GM21619 (cell line): ENCODE measurements around the gene RNF214.

Source experiments
- ATAC-seq: cut with Tn5 transposase; IDR thresholded peaks from one replicate; pipeline ENCODE4 v1.9.1; 2021; ENCODE audit not compliant: unreplicated experiment

The RNF214 gene

DNA sequence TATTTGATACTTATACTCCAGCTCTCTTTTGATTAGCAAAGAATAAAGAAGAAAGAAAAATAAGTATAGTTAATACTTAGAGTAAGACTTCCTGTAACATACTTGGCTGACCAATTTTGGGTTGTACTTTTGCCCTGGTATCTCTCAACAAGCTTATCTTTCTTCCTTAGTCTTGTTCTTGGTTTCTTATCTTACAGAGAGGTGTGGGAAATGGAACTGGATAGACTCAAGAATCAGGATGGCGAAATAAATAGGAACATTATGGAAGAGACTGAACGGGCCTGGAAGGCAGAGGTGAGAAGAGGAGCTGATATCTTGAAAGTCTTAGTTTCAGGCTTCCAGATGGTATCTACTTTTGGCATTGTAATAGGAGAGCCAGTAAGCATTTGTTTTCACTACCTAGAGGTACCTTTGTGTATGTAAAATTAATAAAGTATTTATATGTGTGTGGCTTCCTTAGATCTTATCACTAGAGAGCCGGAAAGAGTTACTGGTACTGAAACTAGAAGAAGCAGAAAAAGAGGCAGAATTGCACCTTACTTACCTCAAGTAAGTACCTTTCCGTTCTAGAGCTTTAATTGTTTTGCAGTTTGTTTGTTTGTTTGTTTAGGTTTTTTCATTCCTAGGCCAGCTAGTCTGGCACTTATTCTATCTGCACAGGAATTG lies 47.4 kb downstream of the RNF214 start:
- no peak for ATAC-seq

GRCh38 chr11:117281159-117281558 lies 48.7 kb downstream of the RNF214 start:
- no peak for ATAC-seq

GRCh38 chr11:117281869-117282268 lies 49.4 kb downstream of the RNF214 start:
- no peak for ATAC-seq

DNA sequence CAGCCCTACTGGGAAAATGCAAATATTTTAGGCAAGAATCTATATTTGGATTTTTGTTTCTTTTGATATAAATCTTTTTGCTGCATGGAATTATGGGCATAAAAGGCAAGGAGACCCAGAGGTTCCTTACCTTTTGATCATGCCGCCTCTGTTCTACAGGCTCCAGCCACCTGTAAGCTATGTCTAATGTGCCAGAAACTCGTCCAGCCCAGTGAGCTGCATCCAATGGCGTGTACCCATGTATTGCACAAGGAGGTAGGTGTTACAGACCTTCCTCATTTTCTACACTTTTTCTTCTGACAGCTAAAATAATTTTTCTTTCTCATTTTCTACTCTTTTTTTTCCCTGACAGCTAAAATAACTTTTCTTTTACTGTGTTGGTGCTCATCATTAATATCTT lies 50.5 kb downstream of the RNF214 start:
- ATAC-seq: no peak

- ATAC-seq: no peak
Observed at GRCh38 chr11:117284053-117284452, 51.6 kb downstream of the RNF214 start.

GRCh38 chr11:117286588-117286987 lies 54.1 kb downstream of the RNF214 start:
- ATAC-seq: no peak

- no peak for ATAC-seq
Observed at GRCh38 chr11:117287668-117288067, 55.2 kb downstream of the RNF214 start.

DNA sequence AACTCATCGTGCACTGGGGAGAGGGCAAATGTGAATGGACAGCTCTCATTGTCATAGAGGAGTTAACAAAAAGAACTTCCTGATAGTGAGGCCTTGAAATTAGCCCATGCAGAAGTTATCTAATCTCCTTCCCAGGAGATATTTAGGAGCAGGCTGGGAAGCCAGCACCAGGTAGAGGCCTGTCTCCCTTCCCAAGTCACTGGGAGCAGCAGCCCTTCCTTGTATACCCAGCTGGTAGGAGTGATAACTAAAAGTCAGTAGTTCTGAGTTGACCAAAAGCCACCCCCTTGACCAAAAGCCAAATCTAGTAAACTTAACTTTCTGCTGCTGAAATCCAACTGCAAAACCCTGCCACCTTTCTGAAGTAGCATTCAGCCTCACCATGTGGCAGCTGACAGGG lies 57.3 kb downstream of the RNF214 start:
- no peak for ATAC-seq

- ATAC-seq: no peak
Observed at GRCh38 chr11:117290809-117291396, 58.4 kb downstream of the RNF214 start, which contains the start of gene BACE1-AS. Gene BACE1-AS, plus strand, starts transcription at chr11:117291346.

DNA sequence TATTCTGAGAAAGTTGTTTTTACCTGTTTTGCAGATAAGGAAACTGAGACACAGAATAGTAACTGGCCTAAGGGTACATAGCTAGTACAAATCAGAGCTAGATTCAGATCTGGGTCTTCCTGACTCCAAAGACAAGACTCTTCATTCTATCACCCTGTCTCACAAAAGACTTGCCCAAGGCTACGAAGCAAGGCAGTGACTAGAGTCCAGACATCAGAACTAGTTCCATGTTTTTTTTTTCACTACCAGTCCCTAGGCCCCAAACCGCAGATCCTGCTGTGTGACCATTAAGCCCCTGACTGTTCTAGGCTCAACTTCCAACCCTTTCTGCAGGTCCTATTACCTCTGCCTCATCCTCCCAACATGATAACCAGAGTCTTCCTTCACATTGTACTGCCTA lies 60.1 kb downstream of the RNF214 start:
- no peak for ATAC-seq

GRCh38 chr11:117295438-117296137 lies 63.1 kb downstream of the RNF214 start:
- no peak for ATAC-seq

DNA sequence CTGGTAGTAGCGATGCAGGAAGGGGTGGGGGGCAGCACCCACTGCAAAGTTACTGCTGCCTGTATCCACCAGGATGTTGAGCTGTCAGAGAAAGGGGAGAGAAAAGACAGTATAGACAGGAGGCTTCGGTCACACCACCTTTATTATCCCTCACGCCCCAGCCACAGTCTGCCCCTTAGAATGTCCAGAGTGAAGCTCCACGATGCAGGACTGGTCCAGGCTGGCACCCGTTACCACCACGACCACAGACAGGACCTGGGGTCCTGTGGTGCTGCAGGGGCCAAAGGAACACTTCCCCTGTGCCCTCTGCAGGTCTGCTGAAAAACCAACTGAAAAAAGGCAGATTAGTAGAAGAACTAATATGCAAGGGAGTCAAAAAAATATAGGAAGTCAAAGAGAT lies 64.4 kb downstream of the RNF214 start:
- no peak for ATAC-seq

- no peak for ATAC-seq
Observed at GRCh38 chr11:117298195-117298594, 65.7 kb downstream of the RNF214 start.

DNA sequence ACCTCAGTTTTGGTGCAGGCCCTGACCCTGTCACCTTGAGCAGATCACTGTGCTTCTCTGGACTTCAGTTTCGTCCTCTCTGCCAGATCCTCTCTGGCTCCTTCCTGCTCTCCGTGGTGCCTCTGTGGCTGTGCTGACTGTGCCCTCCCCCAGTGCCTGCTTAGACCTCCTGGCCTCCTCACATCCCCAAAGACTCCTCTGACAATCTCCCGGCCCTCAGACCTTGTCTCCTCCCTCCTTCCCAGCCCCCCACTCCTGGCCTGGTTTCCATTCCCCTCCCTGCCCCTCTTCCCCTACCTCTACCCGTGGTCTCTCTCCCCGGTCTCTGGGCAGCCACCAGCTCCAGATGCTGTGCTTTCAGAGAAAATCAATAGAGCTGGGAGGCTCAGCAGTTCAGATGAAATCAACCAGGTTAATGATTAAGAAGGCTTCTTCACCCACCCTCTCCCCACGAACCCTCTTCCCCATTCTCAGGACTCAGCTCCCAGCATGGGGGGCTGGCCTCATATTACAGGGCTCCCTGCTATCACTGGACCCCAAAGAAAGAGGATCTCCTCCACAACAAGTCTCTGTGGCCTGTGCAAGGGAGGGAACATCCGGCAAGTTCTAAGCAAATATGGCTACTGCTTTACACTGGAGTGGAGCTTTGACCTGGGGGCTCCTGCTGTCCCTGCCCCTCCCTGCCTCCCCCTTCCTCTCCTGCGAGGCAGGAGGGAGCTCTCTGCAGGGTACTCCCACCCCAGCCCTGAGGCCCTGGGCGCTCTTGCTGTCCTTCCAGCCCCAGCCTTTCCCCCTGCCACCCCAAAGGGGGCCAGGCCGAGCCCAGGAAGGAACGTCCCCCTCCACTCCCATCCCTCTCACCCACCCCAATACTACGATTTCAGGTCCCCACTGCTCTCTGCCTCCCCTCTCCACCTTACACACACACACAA lies 67.1 kb downstream of the RNF214 start:
- ATAC-seq: no peak

GRCh38 chr11:117300283-117300663 lies 67.8 kb downstream of the RNF214 start:
- no peak for ATAC-seq

- no peak for ATAC-seq
Observed at GRCh38 chr11:117300773-117301172, 68.3 kb downstream of the RNF214 start.

DNA sequence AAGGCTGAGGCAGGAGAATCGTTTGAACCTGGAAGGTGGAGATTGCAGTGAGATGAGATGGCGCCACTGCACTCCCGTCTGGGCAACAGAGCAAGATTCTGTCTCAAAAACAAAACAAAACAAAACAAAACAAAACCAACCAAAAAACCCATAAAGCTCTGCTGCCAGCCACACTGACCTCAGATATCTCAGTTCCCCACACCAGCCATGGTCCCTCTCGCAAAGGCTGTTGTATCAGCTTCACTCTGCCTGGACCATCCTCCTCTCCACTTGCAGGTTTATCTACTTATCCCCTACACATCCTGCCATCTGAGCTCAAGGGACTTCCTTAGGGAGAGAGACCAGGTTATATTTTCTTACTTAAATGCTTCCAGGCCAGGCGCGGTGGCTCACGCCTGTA lies 69.8 kb downstream of the RNF214 start:
- ATAC-seq: no peak

GRCh38 chr11:117303101-117303500 lies 70.6 kb downstream of the RNF214 start:
- ATAC-seq: no peak

GRCh38 chr11:117303646-117304315 lies 71.3 kb downstream of the RNF214 start:
- ATAC-seq: no peak

DNA sequence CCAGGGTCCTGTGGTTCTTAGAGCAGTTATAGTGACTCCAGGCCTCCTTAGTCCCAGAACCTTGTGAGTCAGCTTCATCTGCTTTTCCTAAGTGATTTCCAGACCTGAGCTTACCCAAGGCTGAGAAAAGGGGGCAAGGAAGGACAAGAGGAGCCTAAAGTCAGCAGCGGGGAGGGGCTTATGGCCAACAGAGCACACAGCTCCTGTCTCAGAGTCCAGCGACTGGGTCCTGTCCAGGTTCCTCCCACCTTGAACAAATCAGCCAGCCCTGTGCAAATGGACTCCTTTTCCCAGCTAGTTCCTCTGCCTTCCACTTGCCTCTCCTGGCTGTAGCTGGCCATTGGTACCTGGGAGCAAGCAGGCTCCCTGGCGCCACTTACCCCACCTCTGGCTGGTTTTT lies 72.7 kb downstream of the RNF214 start:
- no peak for ATAC-seq

GRCh38 chr11:117309310-117309709 lies 76.8 kb downstream of the RNF214 start:
- ATAC-seq: no peak
